Stimulated activated CD4-positive, alpha-beta T cell treated with anti-CD3 and anti-CD28 coated beads, TNF-alpha, amount 100 ng/mL, for 48 hours (primary cell): Measurements from ENCODE around the gene CSF2.

Source experiments
- DNase-seq, 3 donors: peaks; one replicate each; pipeline ENCODE4 v3.0.0-alpha.2; 2020; ENCODE audit warnings: low read depth in 3 of 3

CSF2 gene

GRCh38 chr5:132067941-132068808 is 5.4 kb upstream of the CSF2 start:
- no peak for DNase-seq

GRCh38 chr5:132069561-132069960 is 4.0 kb upstream of the CSF2 start:
- DNase-seq = no peak

DNA sequence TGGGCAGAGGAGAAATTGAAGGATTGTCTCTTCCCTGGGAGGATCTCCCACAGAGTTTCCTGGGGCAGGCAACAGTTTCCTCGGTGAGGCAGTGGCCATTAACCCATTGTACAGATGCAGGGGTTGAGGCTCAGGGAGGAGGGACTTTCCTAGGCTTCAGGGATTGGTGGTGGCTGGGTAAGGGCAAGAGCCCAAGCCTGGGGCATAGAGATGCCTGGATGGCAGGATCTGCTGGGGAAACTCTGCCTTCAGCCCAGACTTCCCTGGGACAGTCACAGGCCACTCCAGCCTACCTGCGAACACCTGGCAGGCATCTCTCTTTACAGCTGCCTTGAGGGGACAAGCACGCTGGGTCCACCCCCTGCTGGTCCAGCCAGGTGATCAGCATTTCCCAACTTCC is 3.6 kb upstream of the CSF2 start:
- DNase-seq = no peak

DNA sequence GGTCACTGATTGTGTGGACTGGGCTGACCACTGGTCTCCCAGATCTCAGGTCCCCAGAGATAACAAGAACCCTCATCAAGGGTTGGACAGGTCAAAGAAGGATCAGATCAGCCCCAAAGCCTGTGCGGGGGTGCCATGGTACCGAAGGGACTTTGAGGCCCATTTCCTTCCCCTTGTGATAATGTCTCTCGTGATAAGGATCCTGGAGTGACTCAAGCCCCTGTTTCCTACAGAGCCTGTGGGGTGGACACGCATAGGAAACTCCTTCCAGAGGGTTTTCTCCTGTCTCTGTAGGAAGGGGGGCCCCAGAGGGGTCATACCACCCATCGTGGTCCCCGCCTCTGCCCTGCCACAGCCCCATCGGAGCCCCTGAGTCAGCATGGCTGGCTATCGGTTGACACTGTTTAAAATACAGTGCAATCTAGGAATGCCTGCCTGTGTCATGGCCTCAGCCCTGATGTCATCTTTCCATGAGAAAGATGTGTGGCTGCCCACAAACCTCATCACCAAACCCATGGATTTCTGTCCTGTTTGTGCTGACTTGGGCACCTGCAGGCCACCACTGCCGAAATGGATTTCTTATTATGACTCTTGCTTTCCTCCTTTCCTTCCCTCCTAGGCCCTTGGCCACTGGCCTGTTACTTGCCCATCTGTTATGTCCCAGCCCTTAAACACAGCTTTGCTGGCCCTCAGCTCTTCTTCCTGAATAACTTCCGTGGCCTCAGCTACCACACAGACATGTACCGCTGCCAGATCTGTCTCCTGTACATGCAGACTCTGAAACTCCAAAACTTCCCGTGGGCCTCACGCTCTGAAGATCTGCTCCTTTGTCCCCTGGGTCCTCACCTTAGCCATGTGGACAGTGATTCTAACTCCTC is 2.9 kb upstream of the CSF2 start:
- DNase-seq = peak; percentile 38 to 51 (median 48)

- no peak for DNase-seq
These were observed 2.3 kb upstream of the CSF2 start for GRCh38 chr5:132071338-132071707.

DNA sequence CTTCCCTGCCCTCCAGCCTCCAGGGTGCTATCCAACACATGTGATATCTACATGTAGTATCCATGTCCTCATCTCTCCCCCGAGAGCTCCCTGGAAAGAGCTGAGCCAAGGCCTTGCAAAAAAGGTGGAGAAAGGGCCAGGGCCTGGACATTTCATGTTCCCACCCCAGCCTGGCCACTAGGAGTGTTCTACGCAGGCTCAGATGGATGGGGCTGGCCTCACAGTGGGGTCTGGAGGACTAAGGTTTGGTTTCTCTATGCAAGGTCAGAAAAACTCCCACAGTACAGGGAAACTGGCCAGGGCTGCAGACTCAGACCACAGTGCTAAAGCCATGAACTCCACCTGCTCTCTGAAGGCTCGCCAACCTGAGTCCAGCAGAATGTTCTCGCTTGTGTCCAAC is 1.5 kb upstream of the CSF2 start:
- DNase-seq = no peak

DNA sequence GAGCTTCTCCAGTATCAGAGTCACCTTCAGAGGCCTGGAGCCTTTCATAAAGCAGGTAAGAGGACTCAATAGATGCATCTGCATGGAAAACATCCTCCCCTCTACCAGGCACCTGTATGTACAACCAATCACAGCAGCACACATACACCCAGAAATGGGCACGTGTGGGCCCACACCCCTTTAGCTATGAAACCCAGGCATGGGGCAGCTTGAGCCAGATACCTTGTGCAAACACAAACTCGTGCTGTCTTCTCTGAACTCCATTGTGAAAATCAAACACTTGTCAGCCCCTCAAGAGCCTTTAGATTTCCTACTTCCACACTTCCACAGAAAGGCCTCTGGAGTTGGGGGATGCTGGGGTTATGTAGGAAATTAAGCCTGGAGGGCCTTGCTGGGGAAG is 1.1 kb upstream of the CSF2 start:
- no peak for DNase-seq

DNA sequence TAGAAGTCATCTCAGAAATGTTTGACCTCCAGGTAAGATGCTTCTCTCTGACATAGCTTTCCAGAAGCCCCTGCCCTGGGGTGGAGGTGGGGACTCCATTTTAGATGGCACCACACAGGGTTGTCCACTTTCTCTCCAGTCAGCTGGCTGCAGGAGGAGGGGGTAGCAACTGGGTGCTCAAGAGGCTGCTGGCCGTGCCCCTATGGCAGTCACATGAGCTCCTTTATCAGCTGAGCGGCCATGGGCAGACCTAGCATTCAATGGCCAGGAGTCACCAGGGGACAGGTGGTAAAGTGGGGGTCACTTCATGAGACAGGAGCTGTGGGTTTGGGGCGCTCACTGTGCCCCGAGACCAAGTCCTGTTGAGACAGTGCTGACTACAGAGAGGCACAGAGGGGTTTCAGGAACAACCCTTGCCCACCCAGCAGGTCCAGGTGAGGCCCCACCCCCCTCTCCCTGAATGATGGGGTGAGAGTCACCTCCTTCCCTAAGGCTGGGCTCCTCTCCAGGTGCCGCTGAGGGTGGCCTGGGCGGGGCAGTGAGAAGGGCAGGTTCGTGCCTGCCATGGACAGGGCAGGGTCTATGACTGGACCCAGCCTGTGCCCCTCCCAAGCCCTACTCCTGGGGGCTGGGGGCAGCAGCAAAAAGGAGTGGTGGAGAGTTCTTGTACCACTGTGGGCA is 642 bp downstream of the CSF2 start:
- DNase-seq = no peak

DNA sequence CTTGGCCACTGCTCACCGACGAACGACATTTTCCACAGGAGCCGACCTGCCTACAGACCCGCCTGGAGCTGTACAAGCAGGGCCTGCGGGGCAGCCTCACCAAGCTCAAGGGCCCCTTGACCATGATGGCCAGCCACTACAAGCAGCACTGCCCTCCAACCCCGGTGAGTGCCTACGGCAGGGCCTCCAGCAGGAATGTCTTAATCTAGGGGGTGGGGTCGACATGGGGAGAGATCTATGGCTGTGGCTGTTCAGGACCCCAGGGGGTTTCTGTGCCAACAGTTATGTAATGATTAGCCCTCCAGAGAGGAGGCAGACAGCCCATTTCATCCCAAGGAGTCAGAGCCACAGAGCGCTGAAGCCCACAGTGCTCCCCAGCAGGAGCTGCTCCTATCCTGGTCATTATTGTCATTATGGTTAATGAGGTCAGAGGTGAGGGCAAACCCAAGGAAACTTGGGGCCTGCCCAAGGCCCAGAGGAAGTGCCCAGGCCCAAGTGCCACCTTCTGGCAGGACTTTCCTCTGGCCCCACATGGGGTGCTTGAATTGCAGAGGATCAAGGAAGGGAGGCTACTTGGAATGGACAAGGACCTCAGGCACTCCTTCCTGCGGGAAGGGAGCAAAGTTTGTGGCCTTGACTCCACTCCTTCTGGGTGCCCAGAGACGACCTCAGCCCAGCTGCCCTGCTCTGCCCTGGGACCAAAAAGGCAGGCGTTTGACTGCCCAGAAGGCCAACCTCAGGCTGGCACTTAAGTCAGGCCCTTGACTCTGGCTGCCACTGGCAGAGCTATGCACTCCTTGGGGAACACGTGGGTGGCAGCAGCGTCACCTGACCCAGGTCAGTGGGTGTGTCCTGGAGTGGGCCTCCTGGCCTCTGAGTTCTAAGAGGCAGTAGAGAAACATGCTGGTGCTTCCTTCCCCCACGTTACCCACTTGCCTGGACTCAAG is 1.5 kb downstream of the CSF2 start:
- DNase-seq = no peak

GRCh38 chr5:132075719-132076077 is 2.1 kb downstream of the CSF2 start:
- DNase-seq = no peak

DNA sequence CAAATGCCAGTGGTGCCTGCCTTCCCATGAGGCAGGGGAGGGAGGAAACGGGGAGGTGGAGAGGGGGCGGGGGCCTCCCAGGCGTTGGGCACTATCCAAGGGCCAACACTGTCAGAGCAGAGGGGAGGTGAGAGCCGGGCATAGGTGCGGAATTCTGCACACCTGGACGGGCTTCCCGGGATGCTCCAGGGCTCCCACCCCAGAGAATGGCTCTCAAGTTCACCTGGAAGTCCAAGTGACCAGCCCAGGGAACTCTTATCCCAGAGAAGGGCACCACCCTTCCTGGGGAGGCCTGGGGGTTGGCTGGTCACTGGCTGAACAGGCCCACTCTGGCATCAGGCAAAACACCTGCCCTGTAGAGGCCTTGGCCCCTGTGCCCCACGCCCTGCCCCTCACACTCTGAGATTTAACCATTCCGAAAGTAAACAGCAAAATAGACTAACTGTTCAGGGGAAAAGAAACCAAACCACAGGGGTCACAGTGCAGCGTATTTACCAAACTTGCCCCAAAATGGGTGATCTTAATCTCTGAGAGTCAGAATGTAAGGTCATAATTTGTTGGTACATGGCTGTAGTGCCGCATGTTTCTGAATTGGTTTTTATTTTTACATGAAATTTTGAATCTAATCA is 2.7 kb downstream of the CSF2 start:
- DNase-seq = no peak

- no peak for DNase-seq
These were observed 3.4 kb downstream of the CSF2 start for GRCh38 chr5:132076983-132077382.

DNA sequence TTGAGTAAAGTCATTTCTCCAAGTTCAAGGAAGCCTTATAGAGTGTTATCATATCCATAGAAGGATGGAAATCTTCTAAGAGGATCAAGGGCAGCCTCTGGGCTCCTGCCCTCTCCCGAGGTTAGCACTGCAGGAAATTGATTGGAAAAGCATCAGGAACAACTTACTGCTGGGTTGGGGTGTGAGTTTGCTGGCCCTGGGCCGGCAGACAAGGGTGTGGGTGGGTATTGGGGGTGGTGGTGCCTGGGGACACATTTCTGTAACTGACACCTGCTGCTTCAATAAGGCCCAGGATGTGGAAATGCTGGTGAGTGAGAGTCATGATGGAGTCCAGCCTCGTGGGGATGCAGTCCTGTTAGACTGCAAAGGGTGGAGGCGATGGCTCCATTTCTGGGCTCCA is 5.5 kb downstream of the CSF2 start:
- no peak for DNase-seq

DNA sequence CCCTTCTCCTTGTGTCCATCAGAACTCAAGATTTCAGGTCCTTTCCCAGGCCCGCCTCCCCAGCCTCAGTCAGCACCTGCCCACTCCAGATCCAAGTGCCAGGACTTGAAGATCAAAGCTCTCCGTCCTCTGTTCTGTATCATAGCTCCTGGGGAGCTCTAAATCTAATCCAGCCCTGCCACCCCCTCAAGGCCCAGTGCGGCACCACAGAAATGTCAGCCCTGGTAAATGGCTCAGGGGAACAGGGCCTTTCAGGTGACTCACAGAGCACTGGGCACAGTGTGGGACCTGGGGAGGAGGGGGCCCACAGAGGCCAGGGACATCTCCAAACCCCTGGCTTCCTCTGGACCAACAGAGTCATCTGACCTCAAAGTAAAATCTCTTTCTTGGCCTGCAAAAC is 6.0 kb downstream of the CSF2 start:
- no peak for DNase-seq

GRCh38 chr5:132080595-132080994 is 7.0 kb downstream of the CSF2 start:
- no peak for DNase-seq

- DNase-seq = no peak
These were observed 7.9 kb downstream of the CSF2 start for GRCh38 chr5:132081458-132081857.

DNA sequence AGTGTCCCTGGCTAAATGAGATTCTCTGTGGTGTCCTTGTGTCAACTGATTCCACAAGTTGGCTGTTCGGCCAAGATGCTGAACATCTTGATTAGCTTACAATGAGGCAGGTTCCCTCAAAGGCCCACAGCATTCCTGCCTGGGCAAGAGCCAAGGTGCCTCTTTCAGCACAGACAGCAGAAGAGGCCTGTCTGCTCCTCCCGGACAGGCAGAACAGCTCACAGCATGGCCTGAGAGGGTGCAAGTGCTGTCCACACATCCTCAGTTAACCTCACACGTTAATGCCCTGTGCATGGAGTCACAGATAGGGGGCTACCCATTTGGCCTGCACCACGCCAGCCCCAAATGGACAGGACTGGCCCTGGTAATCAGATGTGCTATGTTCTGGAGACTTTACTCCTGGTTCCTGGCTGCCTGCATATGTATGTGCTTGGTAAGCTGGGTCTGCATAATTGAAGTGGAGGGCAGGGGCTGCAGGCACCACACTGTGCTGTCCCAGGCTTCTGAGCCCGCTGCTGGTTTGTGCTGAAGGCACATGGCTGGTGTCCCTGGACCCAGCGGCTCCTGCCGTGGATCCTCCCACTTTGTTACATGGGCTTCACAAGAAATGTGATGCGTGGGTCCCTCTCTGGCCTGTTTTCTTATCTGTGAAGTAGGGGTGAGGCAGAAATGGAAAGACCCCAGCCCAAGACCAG is 8.9 kb downstream of the CSF2 start:
- DNase-seq = no peak

- peak in 1 of 3 donors; percentile 57 for DNase-seq
These were observed 9.6 kb downstream of the CSF2 start for GRCh38 chr5:132083071-132083678.

DNA sequence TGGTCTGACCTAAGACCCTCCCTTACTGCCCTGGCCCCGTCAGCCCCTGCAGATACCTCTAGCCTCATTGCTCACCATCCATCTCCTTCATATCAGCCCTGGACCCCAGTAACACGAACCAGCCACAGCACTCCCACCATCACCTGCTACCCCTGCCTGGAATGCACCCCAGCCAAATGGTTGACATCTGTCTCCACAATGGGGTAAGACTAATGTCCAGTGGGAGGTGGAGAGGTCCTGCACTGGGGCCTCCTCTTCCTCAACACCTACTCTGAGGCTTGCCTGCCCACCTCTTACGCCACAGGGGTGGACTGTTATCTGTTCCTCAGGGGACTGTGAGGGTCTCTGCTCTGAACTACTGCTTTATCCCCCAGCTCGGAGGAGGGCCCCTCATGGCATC is 12.1 kb downstream of the CSF2 start:
- no peak for DNase-seq

DNA sequence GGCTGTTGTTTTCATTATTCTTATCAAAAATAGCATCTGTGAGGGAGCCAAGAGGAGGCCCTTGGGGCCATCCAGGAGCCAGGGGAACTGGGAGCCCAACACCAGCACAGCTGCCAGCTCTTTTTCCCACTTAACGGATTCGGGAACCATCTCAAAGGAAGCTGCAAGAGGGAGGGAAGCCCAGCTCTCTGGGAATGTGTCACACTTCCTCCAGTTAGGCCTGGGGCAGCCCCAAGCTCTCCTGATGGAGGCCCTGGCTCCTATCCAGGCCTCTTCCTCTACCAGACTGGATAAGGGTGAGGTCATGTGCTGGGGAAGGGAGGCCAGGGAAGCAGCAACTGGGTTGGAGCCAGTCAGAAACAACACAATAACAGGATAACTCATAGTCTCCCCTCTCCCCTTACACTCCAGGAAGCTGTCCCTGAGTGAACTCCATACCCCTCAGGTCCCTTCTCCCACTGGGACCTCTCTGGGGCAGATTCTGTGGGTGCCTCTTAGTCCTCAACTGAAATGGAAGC is 12.7 kb downstream of the CSF2 start:
- no peak for DNase-seq
